NCI-H1092 treated with DMSO at 0.1 percent for 48 hours (cell line): ENCODE results near the gene CEP68.
A peak's percentile ranks its signal among the peaks of the same experiment; 100 is the strongest.
"Not testable (repeated sequence)": the region's sequence is repeated elsewhere in the genome, so short reads cannot be mapped to it uniquely, and the experiment has no call there.

Experiments used
- DNase-seq: peaks from one replicate; lab custom pipeline; 2025; lab: John Stamatoyannopoulos, UW

CEP68 gene

GRCh38 chr2:65079017-65079416 lies 22.8 kb downstream of the CEP68 start:
- DNase-seq, result no peak

- no peak for DNase-seq
These were observed 25.0 kb downstream of the CEP68 start for GRCh38 chr2:65081232-65081685.

DNA sequence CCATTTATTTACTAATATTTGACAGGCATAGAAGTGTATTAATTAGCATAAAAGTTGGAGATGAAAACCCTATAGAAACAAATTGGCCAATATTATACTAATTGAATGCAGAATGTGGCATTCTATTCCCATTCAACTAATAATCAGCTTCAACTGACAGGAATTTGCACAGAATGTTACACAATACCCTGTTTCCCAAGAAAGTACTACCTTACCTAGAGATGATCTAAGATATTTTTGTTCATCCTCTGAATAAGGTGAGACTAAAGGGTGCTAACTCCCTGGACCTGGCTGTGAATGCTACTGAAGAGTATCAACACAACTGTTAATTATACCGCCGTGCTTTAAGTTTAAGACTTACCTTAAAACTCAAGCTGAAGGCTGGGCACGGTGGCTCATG lies 28.9 kb downstream of the CEP68 start:
- DNase-seq, result no peak

DNA sequence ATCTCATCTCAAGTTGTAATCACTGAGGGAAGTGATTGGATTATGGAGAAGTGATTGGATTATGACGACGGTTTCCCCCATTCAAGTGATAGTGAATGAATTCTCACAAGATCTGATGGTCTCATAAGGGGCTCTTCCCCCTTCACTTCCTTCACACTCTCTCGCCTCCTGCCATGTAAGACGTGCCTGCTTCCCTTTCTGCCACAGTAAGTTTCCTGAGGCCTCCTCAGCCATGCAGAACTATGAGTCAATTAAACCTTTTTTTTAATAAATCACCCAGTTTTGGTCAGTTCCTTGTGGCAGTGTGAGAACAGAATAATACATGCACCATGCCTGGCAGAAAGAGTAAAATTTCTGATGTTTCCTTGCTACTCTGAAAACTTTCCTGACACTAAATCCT lies 36.6 kb downstream of the CEP68 start:
- DNase-seq, result no peak

DNA sequence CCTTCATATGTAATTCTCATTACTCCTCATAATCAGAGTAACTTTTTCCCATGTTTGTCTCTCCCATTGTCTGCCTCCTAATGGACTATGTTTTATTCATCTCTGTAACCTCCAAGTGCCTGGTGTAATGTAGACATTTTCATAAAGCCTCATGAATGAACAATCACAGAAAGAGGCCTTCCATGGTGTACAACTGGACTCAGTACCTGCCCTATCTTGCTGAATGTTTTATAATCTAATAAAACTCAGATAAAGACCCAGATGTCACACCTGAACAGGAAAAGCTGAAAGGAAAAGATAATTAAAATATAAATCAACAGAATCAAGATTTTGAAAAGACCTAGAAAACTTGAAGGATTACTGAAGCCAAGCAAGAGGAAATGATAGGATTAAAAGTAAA lies 37.0 kb downstream of the CEP68 start:
- no peak for DNase-seq

DNA sequence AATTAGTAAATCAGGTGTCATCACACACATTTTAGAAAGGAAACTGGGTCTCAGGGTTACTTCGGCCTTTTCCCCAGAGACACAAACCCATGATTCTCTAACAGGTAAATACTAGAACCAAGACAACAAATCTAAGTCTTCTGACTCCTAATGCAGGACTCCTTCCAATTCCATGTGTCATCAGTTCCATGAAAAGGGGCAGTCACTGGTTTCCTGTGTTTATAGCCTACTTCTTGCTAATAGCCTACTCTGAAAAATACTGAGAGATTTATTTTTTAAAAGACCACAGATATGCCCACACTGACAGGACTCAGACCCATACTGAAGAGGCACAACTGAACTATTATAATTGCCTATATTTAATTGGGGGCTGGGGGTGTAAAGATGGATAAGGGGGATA lies 40.7 kb downstream of the CEP68 start:
- DNase-seq, result no peak

DNA sequence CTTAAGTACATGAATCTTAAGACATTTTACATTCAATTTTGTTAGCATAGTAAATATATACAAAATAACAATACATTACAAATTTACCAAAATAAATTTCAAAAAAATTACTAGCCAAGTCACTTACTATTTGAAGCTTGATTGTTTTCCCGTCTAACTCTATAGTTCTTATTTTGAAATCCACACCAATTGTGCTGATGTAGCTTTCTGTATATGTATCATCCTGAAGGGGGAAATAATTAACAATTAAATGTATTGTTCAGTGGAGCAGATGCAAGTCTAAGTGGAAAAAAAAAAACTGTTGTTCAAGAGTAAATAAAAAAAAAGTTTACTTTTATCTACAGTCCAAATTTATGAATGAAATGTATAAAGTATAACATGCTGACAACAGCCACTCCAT lies 41.6 kb downstream of the CEP68 start:
- DNase-seq, result no peak

DNA sequence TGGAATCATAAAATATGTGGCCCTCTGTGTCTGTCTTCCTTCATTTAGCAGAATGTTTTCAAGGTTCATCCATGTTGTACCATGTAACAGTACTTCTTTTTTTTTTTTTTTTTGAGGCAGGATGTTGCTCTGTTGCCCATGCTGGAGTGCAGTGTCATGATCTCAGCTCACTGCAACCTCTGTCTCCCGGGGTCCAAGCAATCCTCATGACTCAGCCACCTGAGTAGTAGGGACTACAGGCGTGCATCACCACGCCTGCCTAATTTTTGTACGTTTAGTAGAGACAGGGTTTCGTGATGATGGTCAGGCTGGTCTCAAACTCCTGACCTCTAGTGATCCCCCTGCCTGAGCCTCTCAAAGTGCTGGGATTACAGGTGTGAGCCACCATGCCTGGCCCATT lies 42.5 kb downstream of the CEP68 start:
- DNase-seq, result no peak

DNA sequence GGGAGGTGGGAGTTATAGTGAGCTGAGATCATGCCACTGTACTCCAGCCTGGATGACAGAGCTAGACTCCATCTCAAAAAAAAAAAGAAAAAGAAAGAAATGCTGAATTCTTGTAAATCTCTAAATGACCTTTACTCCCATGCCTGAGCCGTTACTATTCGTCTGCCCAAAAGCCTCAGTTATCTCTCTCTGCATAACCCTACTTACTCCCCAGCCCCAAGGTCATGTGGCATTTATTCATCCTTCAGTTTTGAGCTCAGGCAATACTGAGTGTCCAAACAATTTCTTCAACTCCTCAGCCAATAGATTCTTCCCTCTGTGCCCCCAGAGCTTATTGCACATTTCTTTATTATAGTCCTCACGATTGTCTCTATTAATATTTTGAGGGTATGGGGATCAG lies 44.9 kb downstream of the CEP68 start:
- DNase-seq, result no peak

DNA sequence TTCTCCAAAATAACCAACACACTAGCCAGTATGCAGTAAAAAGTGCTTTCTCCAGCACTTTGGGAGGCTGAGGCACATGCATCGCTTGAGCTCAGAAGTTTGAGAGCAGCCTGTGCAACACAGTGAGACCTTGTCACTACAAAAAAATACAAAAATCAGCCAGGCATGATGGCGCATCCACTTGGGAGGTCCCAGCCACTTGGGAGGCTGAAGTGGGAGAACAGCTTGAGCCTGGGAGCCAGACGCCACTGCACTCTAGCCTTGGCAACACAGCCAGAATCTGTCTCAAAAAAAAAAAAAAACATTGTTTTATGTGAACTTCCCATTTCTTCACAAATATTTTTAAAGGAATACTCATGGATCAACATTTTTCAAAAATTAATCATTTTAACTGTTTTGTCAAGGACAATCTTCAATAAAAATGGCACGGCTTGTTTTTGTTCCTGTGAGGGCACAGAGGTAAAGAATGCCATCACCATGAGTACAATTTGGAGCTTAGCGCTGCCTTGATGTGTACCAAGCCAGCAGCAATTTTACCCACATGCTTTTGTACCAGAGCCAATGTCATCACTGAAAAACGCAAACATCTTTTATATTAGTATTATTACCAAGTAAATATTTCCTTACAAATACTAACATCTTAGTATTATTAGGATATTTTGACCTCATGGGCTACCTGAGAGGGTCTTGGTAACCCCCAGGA lies 46.9 kb downstream of the CEP68 start:
- DNase-seq, result peak; percentile 1

DNA sequence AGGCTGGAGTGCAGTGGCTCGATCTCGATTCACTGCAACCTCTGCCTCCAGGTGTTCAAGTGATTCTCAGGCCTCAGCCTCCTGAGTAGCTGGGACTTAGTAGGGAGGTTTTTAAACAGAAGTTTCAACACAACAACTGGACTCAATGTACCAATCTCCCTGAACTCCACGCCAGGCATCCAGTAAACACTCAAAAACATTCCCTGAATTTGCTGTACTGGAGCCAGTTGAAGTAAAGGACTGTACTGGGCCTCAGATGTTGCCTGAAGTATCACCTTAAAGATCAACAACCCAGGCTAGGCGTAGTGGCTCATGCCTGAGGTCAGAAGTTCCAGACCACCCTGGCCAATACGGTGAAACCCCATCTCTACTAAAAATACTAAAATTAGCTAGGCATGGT lies 51.3 kb downstream of the CEP68 start:
- no peak for DNase-seq

- DNase-seq, result no peak
These were observed 52.6 kb downstream of the CEP68 start for GRCh38 chr2:65108780-65109179.

DNA sequence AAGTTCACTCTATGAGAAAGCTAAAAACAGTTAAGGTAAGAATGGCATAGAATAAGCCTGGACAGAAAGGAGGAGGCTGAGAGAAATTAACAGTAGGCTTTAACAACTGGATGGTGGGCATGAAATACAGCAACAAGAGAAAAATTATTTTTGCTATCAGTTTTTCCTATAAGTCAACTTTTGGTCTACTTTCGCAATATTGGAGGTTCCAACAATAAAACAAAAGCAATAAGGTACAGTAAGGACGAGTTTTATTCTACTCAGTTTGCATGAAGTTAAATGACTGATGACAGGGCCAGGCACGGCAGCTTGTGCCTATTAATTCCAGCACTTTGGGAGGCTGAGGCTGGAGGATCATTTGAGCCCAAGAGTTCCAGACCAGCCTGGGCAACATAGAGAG lies 56.4 kb downstream of the CEP68 start:
- DNase-seq, result no peak

GRCh38 chr2:65113229-65113628 lies 57.0 kb downstream of the CEP68 start:
- DNase-seq, result no peak

GRCh38 chr2:65113816-65114215 lies 57.6 kb downstream of the CEP68 start:
- DNase-seq, result no peak

GRCh38 chr2:65114921-65115320 lies 58.7 kb downstream of the CEP68 start:
- no peak for DNase-seq

- DNase-seq, result no peak
These were observed 60.4 kb downstream of the CEP68 start for GRCh38 chr2:65116645-65117044.

DNA sequence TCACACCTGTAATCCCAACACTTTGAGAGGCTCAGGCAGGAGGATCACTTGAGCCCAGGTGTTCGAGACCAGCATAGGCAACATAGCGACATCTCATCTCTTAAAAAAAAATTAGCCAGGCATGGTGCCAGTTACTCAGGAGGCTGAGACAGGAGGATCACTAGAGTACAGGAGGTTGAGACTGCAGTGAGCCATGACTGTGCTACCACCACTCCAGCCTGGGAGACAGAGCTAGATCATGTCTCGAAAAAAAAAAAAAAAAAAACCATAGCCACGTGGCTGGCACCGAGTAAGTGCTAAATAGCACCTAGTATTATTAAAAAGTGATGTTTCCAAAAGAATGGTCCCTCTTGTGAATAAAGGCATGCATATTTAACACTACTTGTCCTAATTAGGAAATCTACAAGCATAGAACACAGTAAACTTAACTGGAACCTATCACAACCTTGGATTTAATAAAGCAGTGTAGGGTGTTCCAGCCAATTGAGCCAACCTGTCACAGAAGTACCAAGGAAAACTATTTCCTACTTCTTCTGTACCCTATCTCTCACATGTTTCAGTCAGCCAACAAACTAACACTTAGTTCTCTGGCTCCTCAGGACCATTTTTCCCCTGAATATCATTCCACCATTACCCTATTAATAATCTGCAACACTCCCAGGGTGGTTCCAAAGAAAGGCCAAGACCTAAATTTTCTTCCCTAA lies 64.9 kb downstream of the CEP68 start:
- DNase-seq, result no peak

DNA sequence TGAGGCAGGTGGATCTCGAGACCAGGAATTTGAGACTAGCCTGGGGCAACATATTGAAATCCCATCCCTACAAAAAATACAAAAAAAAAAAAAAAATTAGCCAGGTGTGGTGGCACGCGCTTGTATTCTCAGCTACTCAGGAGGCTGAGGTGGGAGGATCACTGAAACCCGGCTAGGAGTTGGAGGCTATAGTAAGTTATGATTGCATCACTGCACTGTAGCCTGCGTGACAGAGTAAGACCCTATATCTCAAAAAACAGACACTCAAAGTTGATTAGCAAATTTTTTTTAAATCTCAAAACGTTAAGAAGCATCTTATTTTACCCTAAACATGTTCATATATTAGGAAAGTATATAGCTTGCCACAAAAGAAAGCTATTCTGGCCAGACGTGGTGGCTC lies 66.1 kb downstream of the CEP68 start:
- DNase-seq, result no peak

GRCh38 chr2:65125457-65125856 lies 69.2 kb downstream of the CEP68 start:
- not testable (repeated sequence) for DNase-seq

DNA sequence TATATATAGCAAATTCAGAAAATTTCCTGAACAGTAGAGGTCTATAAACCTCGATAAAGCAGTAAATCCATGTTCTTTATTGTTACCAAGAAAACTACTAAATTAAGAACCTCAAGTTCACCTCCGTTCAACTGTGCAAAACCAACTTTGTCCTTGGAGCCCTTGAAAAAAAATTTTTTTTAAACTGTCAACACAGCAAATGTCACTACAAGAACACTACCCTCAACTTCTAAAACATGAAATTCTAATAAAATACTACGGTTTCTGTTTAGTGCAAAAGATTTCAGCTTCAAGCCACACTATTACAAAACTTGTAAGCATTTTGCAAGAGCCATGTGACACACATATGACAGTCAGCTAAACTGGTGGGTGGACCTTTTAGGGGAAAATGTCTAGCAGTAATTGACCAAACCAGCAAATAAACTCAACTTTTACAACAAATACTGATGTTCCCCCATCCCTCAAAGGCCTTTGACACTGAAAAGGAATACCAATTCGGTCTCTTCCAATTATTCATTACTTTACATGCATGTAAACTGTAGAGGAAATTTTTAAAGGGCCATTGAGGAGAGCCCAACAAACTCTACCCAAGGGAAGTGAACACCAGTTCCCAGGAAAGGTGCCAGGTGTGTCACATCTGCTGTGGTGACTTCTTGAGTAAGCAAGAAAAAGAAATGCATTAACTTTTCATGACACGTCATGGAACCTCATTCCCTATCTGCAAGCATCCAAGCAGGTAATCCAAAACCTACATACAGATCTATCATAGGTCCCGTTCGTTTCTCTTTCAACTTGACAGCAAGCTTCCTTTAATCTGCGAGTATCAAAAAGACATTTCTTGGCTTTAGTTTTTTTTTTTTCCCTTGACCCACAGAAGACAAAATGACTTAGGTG lies 72.3 kb downstream of the CEP68 start:
- no peak for DNase-seq

DNA sequence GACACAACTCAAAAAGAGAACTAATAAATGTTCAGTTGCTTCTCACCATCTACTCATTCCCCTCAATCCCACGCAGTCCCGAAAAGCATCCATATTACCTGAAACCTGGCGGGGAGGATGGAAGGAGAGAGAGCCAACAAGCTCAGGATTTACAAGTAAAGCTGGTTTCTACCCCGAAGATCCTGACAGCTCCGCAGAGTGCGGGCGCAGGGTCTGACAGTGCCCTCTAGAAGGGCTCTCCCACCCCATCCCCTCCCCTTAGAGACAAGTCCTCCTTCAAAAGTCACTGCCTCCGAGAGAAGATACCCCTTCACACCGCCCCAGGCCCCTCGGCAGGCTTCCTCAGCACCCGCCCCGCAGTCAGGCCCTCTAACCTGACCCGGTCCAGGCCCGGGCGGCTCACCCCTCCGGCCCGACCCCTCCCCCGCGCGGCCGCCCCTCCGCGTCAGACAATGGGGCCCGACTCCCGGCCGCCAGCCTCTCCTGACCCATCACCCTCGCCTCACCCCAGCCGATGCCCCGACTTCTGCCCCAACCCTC lies 73.1 kb downstream of the CEP68 start:
- peak; percentile 10 for DNase-seq
